Measurements from ENCODE around the gene ERICH2.

GRCh38 chr2:170806548-170806947, 36.4 kb downstream of the ERICH2 start:
- TF ChIP-seq POLR2A (IDR thresholded peaks at IDR 0.05) (no peak), POLR2AphosphoS5 (IDR thresholded peaks at IDR 0.05; ENCODE audit: insufficient read depth in 1 of 2, low read depth in 1 of 2) (no peak), CTCF (IDR thresholded peaks at IDR 0.05) (no peak)
